SK-N-MC (cell line): ENCODE data around the gene PSMD1.

Experiments
- DNase-seq: peaks from one replicate; pipeline ENCODE4 v3.0.0-alpha.2; 2011; ENCODE audit warnings: low read depth, low spot score
- H3K27ac ChIP-seq: fragments of 200-600 bp; sonication (generic); 2 replicates; pipeline ENCODE4 v1.5.1; 2016; ENCODE audit warnings: mixed run types
- H3K36me3 ChIP-seq: fragments of 200-600 bp; sonication (generic); 2 replicates; pipeline ENCODE4 v1.6.1; 2017; ENCODE audit warnings: antibody characterized with exemption, low read length, mixed read lengths; ENCODE audit not compliant: insufficient read depth
- H3K4me3 ChIP-seq: fragments of 200-600 bp; sonication (generic); 2 replicates; pipeline ENCODE4 v1.5.1; 2016
- H3K9ac ChIP-seq: fragments of 200-600 bp; sonication (generic); 2 replicates; pipeline ENCODE4 v1.8.0; 2017; ENCODE audit warnings: mixed run types, mixed read lengths; ENCODE audit not compliant: insufficient read length
- H3K9me3 ChIP-seq: fragments of 200-600 bp; sonication (generic); 2 replicates; pipeline ENCODE4 v1.6.1; 2017; ENCODE audit warnings: low read depth, mild to moderate bottlenecking, antibody characterized with exemption, low read length, moderate library complexity, mixed read lengths
- EZH2 ChIP-seq: fragments of 200-600 bp; sonication (generic); IDR thresholded peaks from one replicate; pipeline ENCODE4 v1.6.1; 2017; ENCODE audit warnings: antibody characterized with exemption
- FOXP2 ChIP-seq: optimal IDR thresholded peaks from 2 replicates; pipeline ENCODE3; 2011; ENCODE audit warnings: mild to moderate bottlenecking, moderate library complexity; ENCODE audit not compliant: insufficient read depth; ENCODE audit errors: extremely low read length, control extremely low read depth
- POLR2AphosphoS5 ChIP-seq: IDR thresholded peaks from 2 replicates; pipeline ENCODE4 v1.6.1; 2012; ENCODE audit warnings: mild to moderate bottlenecking, low read depth, low read length, borderline replicate concordance

PSMD1 gene

GRCh38 chr2:231207734-231208133 lies 151.1 kb downstream of the PSMD1 start:
- TF ChIP-seq FOXP2, result no peak
- no peak for TF ChIP-seq EZH2
- Histone ChIP-seq H3K9me3 (no peaks in the 10 kb centered on the region), H3K9ac (no peak overlapping the region), H3K4me3 (no peak overlapping the region), H3K27ac (no peak overlapping the region), H3K36me3 (no peaks in the 10 kb centered on the region)
- no peak for DNase-seq

DNA sequence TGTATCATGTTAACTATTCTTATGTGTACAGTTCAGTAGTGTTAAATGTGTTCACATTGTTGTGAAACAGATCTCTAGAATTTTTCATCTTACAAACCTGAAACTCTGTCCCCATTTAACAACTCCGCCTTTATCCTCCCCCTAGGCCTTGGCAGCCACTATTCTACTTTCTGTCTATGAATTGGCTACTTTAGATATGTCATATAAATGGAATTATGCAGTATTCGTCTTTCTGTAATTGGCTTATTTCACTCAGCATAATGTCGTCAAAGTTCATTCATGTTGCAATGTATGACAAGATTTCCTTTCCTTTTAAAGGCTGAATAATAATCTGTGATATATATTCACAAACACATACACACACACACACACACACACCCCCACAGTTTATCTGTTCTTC lies 154.1 kb downstream of the PSMD1 start:
- no peak overlapping the region for H3K4me3 ChIP-seq
- no peaks in the 10 kb centered on the region for H3K36me3 ChIP-seq
- DNase-seq, result no peak
- no peak for TF ChIP-seq EZH2
- TF ChIP-seq FOXP2, result no peak
- no peak for TF ChIP-seq POLR2AphosphoS5
- no peak overlapping the region for H3K9ac ChIP-seq
- no peak overlapping the region for H3K27ac ChIP-seq
- no peaks in the 10 kb centered on the region for H3K9me3 ChIP-seq

- H3K27ac ChIP-seq, result no peak overlapping the region
- DNase-seq, result no peak
- TF ChIP-seq EZH2, result no peak
- no peak for TF ChIP-seq POLR2AphosphoS5
- TF ChIP-seq FOXP2, result no peak
- no peak overlapping the region for H3K4me3 ChIP-seq
- H3K36me3 ChIP-seq, result no peaks in the 10 kb centered on the region
- no peaks in the 10 kb centered on the region for H3K9me3 ChIP-seq
- H3K9ac ChIP-seq, result no peak overlapping the region
Measured at GRCh38 chr2:231211486-231211885, 154.8 kb downstream of the PSMD1 start.

DNA sequence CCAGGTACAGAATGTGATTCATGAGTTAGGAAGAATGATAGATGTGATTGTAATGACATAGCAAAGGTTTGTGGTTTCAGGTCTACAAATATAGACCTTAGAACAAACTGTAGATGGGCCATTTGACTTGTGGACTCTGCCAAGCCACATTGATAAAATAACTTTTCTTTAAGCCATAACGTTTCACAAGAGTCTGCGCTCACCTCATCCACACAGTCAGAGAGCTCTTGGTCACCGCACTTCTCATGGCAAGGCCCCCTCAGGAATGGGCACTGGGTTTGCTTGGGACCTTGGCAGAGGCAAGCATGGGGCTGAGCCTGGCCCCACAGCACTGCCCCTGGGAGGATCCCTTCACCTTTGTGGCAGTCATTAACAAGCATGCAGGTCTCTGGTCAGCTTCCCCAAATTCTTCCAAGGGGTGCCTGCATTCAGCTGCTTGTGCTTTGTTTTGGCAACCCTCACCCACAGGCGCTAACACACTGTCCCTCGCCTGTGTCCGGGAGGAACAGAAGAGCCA lies 155.7 kb downstream of the PSMD1 start:
- H3K27ac ChIP-seq, result no peak overlapping the region
- no peak for DNase-seq
- no peak overlapping the region for H3K4me3 ChIP-seq
- no peak overlapping the region for H3K9ac ChIP-seq
- H3K9me3 ChIP-seq, result no peaks in the 10 kb centered on the region
- H3K36me3 ChIP-seq, result no peaks in the 10 kb centered on the region
- TF ChIP-seq POLR2AphosphoS5 (no peak), EZH2 (no peak), FOXP2 (no peak)

DNA sequence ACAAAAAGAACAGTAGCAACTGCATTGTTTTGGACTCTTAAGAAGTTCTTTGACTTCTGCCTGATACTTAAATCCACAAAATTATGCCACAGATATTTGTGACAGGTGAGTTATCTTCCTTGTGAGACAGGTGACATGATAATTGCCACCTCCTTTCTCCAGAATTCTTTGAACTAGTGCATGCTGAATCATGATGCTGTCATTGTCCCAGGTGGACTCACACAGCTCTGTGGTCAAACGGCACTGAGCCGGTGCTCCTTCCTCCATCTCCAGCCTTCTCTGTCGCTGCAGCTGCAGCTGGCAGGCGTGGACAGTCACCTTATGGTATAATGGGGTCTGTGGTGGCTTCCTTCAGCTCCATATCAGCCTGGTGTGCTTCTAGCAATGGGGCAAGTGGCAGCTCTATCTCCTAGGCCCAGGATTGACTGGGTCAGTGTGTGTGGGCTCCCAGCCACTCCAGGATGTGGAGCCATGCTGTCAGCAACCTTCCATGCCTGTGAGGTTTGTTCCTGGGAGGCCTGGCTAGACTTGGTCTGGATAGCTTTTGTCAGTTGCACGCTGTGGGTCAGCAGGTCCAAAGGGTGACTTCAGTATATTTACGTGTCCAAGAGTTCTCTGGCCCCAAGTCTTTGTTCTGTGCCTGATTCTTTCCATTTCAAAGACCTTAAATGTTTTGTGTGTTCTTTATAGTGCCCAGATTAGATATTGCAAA lies 157.4 kb downstream of the PSMD1 start:
- no peak overlapping the region for H3K9ac ChIP-seq
- H3K36me3 ChIP-seq, result no peaks in the 10 kb centered on the region
- H3K4me3 ChIP-seq, result no peak overlapping the region
- DNase-seq, result no peak
- no peaks in the 10 kb centered on the region for H3K9me3 ChIP-seq
- no peak overlapping the region for H3K27ac ChIP-seq
- no peak for TF ChIP-seq EZH2

DNA sequence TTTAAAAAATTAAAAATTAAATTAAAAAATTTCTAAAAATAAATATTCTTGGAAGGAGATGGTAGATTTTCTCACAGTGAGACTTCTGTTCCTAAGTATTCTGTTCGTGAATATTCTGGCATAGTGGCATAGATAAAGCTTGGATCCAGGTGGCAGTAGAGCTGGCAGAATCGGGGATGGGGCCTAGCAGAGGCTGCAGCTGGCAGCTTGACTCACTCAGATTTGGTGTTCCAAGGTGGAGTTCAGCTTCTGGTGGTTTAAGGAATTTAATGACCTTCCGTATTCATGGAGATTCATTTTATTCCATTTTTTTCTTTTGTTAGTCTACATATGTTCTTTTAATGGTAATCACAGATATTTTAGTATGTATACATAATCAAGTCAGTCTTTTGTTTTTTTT lies 161.7 kb downstream of the PSMD1 start:
- no peak for DNase-seq
- H3K4me3 ChIP-seq, result no peak overlapping the region
- no peaks in the 10 kb centered on the region for H3K9me3 ChIP-seq
- no peak overlapping the region for H3K9ac ChIP-seq
- H3K27ac ChIP-seq, result no peak overlapping the region
- no peak for TF ChIP-seq FOXP2
- TF ChIP-seq POLR2AphosphoS5, result no peak
- no peak for TF ChIP-seq EZH2
- no peaks in the 10 kb centered on the region for H3K36me3 ChIP-seq

- DNase-seq, result no peak
- H3K4me3 ChIP-seq, result no peak overlapping the region
- TF ChIP-seq EZH2, result no peak
- no peak for TF ChIP-seq POLR2AphosphoS5
- no peak for TF ChIP-seq FOXP2
- no peak overlapping the region for H3K9ac ChIP-seq
- no peak overlapping the region for H3K27ac ChIP-seq
- no peaks in the 10 kb centered on the region for H3K9me3 ChIP-seq
- H3K36me3 ChIP-seq, result no peaks in the 10 kb centered on the region
Measured at GRCh38 chr2:231219289-231219688, 162.6 kb downstream of the PSMD1 start.

GRCh38 chr2:231221761-231222160 lies 165.1 kb downstream of the PSMD1 start:
- Histone ChIP-seq H3K4me3 (no peak overlapping the region), H3K9ac (no peak overlapping the region), H3K9me3 (no peaks in the 10 kb centered on the region), H3K36me3 (no peaks in the 10 kb centered on the region), H3K27ac (no peak overlapping the region)
- DNase-seq, result no peak
- TF ChIP-seq FOXP2 (no peak), EZH2 (no peak), POLR2AphosphoS5 (no peak)
